Measurements from ENCODE around the gene ZBTB7C. TPM values are rescaled to one million over a fixed set of nuclear protein-coding genes. Genes with fewer than 3 reads are reported as not detected.

ZBTB7C gene
- total RNA-seq, 2 donors from 2014 or later: 25.1 to 36.4 TPM

- Histone ChIP-seq H3K4me3 (no peak overlapping the region), H3K9me3 (no peaks in the 10 kb centered on the region), H3K36me3 (no peaks in the 10 kb centered on the region), H3K4me1 (no peaks in the 10 kb centered on the region), H3K27me3 (no peaks in the 10 kb centered on the region), H3K9ac (ENCODE audit: low read depth in 2 of 2, low read length in 2 of 2) (no peak overlapping the region), H3K27ac (no peak overlapping the region)
- no peak for TF ChIP-seq CTCF (IDR thresholded peaks at IDR 0.05)
- intact Hi-C loops (cut with DNase I): no loop called here
- peak; percentile 66 for DNase-seq
Observed at GRCh38 chr18:48000701-48001100, 408.5 kb downstream of the ZBTB7C start.

GRCh38 chr18:47999801-48000248, 409.4 kb downstream of the ZBTB7C start:
- no peaks in the 10 kb centered on the region for H3K36me3 ChIP-seq
- DNase-seq: no peak
- H3K27ac ChIP-seq: no peak overlapping the region
- H3K4me1 ChIP-seq: no peaks in the 10 kb centered on the region
- H3K9ac ChIP-seq (ENCODE audit: low read depth in 2 of 2, low read length in 2 of 2): no peak overlapping the region
- intact Hi-C loops (cut with DNase I): no loop called here
- no peaks in the 10 kb centered on the region for H3K27me3 ChIP-seq
- no peak overlapping the region for H3K4me3 ChIP-seq
- no peaks in the 10 kb centered on the region for H3K9me3 ChIP-seq
- no peak for TF ChIP-seq CTCF (IDR thresholded peaks at IDR 0.05)

GRCh38 chr18:47997338-47997780, 411.8 kb downstream of the ZBTB7C start:
- TF ChIP-seq CTCF (IDR thresholded peaks at IDR 0.05): peak; percentile 24
- intact Hi-C loops (cut with DNase I): no loop called here
- Histone ChIP-seq H3K27ac (no peak overlapping the region), H3K9ac (ENCODE audit: low read depth in 2 of 2, low read length in 2 of 2) (no peak overlapping the region), H3K4me3 (no peak overlapping the region), H3K36me3 (no peaks in the 10 kb centered on the region), H3K4me1 (no peaks in the 10 kb centered on the region), H3K9me3 (no peaks in the 10 kb centered on the region), H3K27me3 (no peaks in the 10 kb centered on the region)
- no peak for DNase-seq

- Histone ChIP-seq H3K27ac (no peak overlapping the region), H3K4me1 (no peaks in the 10 kb centered on the region), H3K36me3 (no peaks in the 10 kb centered on the region), H3K27me3 (no peaks in the 10 kb centered on the region), H3K9ac (ENCODE audit: low read depth in 2 of 2, low read length in 2 of 2) (no peak overlapping the region), H3K4me3 (no peak overlapping the region), H3K9me3 (no peaks in the 10 kb centered on the region)
- no peak for TF ChIP-seq CTCF (IDR thresholded peaks at IDR 0.05)
- no peak for DNase-seq
- intact Hi-C loops (cut with DNase I): no loop called here
Observed at GRCh38 chr18:47996091-47996541, 413.1 kb downstream of the ZBTB7C start.

GRCh38 chr18:47995654-47996053, 413.5 kb downstream of the ZBTB7C start:
- H3K27ac ChIP-seq: no peak overlapping the region
- H3K27me3 ChIP-seq: no peaks in the 10 kb centered on the region
- no peak for TF ChIP-seq CTCF (IDR thresholded peaks at IDR 0.05)
- H3K9ac ChIP-seq (ENCODE audit: low read depth in 2 of 2, low read length in 2 of 2): no peak overlapping the region
- DNase-seq: no peak
- H3K36me3 ChIP-seq: no peaks in the 10 kb centered on the region
- no peak overlapping the region for H3K4me3 ChIP-seq
- intact Hi-C loops (cut with DNase I): no loop called here
- H3K4me1 ChIP-seq: no peaks in the 10 kb centered on the region
- no peaks in the 10 kb centered on the region for H3K9me3 ChIP-seq

Data from colonic mucosa (tissue), 4 donors.